Hypothalamus (tissue), 51 donors: ENCODE results near the gene EPS8L3.
"Not testable (repeated sequence)": the region's sequence is repeated elsewhere in the genome, so short reads cannot be mapped to it uniquely, and the experiment has no call there.

Experiments
- DNase-seq, 51 donors: peaks; one replicate each; lab custom pipeline; 2025; lab: John Stamatoyannopoulos, UW

Gene EPS8L3

DNA sequence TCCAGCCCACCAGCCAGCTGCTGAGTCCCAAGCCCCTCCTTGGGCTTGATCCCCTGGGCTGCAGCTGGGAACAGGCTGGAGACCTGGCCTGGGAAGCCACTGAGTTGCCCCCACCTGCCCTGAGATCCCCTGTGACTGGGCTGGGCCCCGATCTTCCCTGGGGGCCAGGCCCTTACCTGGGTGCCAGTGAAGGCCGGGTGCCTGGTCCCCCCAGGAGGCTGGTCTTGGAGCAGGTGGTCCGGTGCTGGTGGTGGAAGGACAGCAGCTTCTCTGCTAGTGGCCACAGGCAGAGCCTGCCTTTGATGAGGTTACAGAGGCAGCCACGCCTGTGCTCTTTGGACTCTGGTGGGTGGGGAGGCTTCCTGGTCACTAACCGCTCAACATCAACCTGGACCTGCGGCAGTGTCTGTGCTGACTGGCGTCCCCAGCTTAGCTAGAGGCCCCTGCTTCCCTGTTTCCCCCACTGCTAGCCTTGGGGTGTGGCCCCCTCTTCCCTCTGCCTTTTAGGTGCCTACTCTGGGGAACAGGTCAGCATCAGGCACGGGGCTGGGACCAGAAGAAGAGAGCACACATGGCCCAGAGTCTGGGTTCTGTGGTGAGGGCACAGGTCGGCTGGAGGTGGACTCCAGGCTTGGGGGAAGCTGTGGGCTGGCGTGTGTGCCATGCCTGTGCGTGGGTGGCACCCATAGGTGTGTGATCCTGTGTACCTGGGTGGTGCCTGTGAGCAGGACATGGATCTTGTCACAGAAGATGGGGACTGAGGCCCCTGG, at the start of gene EPS8L3:
EPS8L3 (minus strand) TSS at position 278 of the 770 bp plus-strand sequence. CDS start 2,174 bp downstream, outside the sequence.
- no peak for DNase-seq

DNA sequence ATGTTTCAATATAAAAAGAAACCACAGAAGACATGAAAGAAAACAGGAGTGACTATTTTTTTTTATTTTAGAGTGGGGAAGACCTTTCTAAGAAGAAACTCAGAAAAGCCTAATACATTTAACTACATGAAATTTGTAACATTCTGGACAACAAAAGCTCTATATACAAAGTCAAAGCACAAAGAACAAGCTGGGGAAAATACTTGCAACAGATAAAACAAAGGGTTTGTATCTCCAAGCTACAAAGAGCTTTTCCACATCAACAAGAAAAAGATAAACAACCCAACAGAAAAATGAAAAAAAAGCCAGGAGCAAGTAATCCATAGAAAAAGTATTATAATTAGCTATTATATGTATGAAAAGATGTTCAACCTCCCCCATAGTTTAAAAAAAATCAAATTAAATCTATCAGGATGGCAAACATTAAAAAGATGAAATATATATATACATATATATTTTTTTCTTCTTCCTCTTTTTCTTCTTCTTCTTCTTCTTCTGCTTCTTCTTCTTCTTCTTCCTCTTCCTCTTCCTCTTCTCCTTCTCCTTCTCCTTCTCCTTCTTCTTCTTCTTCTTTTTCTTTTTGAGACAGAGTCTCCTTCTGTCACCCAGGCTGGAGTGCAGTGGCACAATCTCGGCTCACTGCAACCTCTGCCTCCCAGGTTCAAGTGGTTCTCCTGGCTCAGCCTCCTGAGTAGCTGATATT, 49.1 kb upstream of the EPS8L3 start:
- DNase-seq = no peak

GRCh38 chr1:109808703-109809102, 45.0 kb upstream of the EPS8L3 start:
- no peak for DNase-seq

- no peak for DNase-seq
Measured at GRCh38 chr1:109807822-109808680, 44.3 kb upstream of the EPS8L3 start.

- DNase-seq = no peak
Measured at GRCh38 chr1:109807402-109807801, 43.7 kb upstream of the EPS8L3 start.

- no peak for DNase-seq
Measured at GRCh38 chr1:109806733-109807400, 43.1 kb upstream of the EPS8L3 start.

DNA sequence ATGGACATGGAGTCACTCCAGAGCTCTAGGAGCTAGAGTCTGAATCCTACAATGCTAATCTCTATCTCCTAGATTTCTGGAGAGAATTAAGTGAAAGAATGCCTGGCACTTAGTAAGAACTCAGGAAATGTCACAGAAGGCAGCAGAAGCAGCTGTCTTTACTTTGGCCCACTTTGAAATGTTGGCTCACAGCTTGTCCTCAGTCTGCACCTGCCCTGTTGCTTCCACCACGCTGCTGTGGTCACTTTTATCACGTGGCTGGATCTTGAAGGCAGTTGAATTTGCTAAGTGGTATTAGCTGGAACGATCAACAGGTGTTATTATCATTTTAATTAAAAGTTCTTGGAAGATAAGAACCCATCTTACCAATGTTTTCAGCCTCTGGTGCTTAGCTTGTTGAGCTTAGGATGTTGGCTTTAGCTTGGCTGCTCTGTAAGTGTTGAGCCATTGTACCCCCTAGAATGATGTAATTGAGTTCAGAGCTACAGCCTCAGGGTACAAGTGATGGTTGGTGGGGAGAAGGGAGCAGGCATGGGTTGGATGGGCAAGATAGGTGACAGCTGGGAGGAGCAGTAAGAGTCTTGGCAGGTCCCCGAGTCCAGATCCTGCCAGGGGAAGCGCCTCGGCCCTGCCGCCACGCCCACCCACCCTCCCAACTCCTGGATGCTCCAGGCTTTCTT, 41.9 kb upstream of the EPS8L3 start:
- DNase-seq = no peak

- DNase-seq = no peak
Measured at GRCh38 chr1:109804660-109805059, 40.9 kb upstream of the EPS8L3 start.

- DNase-seq = no peak
Measured at GRCh38 chr1:109803901-109804331, 40.2 kb upstream of the EPS8L3 start.

DNA sequence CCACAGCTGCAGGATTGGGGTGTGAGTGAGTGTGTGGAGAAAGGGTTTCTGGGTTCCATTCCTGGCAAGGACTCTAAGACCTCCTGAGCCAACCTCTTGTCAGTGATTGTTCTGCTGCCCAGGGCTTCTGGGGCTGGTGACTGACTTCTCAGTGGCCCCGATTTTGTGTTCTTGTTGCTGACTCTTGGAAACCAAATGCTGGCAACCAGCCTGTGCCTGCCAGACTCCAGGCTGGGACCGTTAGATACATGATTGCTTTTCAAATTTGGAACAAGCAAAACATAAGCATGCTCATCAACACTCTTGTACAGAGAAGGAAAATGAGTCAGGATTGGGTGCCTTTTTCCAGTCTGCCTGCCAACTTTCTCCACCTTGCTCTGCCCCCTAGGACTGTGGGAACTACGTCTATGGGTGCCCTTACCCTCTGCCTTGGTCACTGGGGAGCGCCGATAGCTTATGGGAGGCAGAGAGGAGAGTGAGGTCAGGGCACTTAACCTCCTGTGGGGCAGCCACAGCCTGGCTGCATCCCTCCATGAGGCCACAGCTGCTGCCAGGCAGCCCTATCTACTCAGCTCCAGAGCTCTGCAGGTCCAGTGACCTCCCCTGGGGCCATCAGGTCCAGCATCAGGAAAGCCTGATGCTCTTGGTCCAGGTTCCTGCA, 39.3 kb upstream of the EPS8L3 start:
- peak in 25 of 51 donors; percentile 24 to 71 (median 54) for DNase-seq

- no peak for DNase-seq
Measured at GRCh38 chr1:109802136-109802900, 38.6 kb upstream of the EPS8L3 start.

GRCh38 chr1:109801791-109802135, 38.0 kb upstream of the EPS8L3 start:
- DNase-seq = no peak

GRCh38 chr1:109800291-109800690, 36.6 kb upstream of the EPS8L3 start:
- no peak for DNase-seq

DNA sequence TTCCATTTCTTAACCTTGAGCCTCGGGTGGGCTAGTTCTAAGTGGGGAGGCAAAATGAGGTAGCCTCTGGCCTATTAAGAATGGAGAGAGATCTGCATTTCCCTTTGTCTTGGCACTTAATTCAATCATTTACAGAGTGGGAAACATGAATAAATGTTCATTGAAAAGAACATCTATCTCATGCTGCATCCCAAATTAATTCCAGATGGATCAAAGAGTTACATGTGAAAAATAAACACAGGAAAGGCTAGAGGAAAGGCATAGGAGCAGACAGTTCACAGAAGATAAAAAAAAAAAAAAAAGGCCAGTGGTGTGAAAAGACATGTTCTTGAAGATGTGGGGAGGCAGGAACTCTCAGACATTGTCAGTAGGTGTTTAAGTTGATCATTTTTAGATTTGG, 35.7 kb upstream of the EPS8L3 start:
- DNase-seq = no peak

DNA sequence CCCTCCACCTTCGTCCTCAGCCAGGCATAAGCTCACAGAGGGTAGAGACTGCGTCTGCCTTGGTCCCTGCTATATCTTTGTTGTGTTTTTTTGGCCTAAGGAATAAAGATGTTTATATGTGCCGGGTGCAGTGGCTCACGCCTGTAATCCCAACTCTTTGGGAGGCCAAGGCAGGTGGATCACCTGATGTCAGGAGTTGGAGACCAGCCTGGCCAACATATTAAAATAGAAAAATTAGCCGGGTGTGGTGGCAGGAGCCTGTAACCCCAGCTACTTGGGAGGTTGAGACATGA, 33.5 kb upstream of the EPS8L3 start:
- DNase-seq = not testable (repeated sequence)

DNA sequence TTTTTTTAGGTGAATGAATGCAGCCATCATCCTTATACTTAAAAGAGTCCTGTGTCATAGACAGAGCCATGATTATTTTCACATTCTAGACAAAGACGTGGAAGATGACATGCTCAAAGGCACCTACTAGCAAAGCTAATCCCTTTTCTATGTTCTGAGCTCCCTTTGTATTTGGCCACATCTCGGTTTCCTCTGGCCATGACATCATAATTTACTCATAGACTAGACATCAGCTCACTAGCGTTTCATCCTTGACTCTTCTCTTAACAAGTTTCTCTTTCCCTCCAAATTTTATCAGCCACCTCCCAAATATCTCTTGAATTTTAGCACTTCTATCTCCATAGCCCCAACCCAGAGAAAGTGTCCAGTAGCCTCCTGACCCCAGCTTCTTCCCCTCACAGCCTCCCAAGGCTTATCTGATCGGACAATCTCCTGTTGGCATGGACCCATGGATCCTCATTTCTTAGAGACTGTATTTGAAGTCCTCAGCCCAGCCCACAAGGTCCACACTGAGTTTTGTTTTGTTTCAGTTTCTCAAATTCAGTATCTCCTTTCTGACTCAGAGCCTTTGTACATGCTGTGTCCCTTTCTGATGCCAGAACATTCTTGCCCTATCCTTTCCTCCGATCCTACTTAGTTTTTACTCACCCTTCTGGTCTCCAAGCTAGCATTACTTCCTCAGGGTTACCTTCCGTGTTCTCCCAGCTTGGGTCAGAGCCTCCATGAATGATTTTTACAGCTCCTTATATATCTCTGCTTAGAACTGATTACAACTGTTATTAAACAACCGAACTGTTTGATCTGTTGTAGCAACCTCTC, 33.0 kb upstream of the EPS8L3 start:
- DNase-seq = no peak

DNA sequence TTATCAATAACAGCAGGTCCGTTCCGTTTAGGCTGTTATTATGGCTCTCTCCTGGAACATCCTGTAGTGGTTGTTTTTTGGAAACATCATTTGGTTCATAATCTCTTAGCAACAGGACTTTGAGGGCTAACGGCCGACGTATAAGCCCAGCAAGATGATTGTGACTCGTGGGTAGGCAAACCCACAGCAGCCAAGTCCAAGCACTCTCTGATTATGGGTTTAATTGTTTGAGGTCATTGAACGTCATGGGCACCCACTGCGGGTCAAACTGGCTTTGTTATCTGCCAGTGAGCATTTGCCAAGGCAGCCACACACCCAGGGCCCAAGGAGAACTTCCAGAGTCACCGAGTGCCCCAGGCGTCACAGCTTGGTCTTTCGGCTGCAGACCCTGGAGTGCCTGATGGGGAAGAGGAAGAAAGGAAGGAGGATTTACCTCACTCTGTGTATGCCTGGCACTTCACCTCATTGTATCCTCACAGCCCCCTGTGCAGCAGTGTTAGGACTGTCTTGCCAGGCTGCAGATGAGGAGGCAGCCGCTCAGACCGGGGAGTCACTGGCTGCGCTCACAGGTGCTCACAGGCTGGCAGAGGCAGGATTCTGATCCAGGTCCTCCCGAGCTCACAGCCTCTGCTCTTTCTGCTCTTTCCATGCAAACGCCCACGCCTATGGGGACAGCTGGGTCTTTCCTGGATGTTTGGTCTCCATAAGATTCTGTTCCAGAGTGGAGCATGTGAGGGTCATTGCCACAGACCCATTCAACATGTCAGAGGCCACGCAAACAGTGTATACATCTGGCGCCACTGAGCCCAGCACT, 30.8 kb upstream of the EPS8L3 start:
- DNase-seq = no peak
